PC-3 (cell line): Measurements from ENCODE around the gene CRISPLD2.

ENCODE experiments used
- EZH2 ChIP-seq: fragments of 300-600 bp; sonication (generic); IDR thresholded peaks from one replicate; pipeline ENCODE4 v1.6.1; 2017; ENCODE audit warnings: antibody characterized with exemption, mild to moderate bottlenecking, low read length; ENCODE audit not compliant: unreplicated experiment
- EZH2phosphoT487 ChIP-seq: fragments of 300-600 bp; sonication (generic); IDR thresholded peaks from 2 replicates; pipeline ENCODE4 v1.6.1; 2018; ENCODE audit warnings: mild to moderate bottlenecking, antibody characterized with exemption, low read length, borderline replicate concordance
- TF ChIP-seq, protein P1 (sequence below): fragments of 300-600 bp; sonication (generic); conservative IDR thresholded peaks from 2 replicates; pipeline ENCODE4 v1.5.1; 2017; ENCODE audit warnings: antibody characterized with exemption, low read depth, mild to moderate bottlenecking, low read length

DNA sequence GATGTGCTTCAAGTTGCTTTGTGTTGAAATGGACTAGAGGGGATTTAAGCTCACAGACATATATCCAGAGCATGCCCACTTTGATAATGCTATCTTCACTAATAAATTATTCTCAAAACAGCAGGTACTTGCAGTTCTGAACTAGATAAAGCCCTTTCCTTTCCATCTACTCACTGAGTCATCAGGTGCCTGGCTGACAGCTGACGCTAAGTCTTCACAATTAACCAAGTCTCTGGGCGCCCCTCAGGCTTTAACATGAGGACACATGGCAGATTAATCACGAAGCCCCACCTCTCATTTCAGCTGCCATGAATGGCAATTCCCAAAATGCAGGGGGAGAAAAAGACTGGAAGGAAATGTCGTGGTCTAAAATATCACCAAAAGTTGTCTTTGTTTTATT, 29.5 kb upstream of the CRISPLD2 start:
- TF ChIP-seq, protein P1, sequence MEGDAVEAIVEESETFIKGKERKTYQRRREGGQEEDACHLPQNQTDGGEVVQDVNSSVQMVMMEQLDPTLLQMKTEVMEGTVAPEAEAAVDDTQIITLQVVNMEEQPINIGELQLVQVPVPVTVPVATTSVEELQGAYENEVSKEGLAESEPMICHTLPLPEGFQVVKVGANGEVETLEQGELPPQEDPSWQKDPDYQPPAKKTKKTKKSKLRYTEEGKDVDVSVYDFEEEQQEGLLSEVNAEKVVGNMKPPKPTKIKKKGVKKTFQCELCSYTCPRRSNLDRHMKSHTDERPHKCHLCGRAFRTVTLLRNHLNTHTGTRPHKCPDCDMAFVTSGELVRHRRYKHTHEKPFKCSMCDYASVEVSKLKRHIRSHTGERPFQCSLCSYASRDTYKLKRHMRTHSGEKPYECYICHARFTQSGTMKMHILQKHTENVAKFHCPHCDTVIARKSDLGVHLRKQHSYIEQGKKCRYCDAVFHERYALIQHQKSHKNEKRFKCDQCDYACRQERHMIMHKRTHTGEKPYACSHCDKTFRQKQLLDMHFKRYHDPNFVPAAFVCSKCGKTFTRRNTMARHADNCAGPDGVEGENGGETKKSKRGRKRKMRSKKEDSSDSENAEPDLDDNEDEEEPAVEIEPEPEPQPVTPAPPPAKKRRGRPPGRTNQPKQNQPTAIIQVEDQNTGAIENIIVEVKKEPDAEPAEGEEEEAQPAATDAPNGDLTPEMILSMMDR = no peak
- TF ChIP-seq EZH2 (no peak), EZH2phosphoT487 (no peak)
